T-helper 9 cell (primary cell): ENCODE data around the gene KMT5C.

Experiments used
- DNase-seq: peaks from one replicate; pipeline ENCODE4 v3.0.0-alpha.2; 2020

The KMT5C gene

GRCh38 chr19:55387736-55388497 lies 48.2 kb downstream of the KMT5C start:
- DNase-seq = no peak

GRCh38 chr19:55389386-55390317 lies 50.0 kb downstream of the KMT5C start:
- no peak for DNase-seq

DNA sequence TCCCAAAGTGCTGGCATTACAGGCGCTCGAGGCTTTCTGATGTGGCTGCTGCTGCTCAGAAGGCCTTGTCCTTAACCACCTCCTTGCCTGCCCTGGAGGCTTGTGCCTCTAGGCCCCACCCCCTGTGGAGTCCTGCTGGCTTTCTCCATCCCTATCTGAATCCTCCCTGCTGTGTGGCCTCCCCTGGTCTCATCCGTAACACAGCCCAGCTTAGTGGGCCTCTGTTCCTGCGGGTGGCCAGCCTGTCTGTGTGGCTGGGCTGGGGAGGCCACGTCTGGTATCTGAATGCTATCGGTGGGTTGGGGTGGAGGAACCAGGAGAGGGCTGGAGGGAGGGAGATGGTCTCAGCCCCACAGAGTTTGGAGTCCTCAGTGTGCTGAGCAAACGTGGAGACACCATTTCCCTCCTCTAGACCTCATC lies 50.8 kb downstream of the KMT5C start:
- no peak for DNase-seq

DNA sequence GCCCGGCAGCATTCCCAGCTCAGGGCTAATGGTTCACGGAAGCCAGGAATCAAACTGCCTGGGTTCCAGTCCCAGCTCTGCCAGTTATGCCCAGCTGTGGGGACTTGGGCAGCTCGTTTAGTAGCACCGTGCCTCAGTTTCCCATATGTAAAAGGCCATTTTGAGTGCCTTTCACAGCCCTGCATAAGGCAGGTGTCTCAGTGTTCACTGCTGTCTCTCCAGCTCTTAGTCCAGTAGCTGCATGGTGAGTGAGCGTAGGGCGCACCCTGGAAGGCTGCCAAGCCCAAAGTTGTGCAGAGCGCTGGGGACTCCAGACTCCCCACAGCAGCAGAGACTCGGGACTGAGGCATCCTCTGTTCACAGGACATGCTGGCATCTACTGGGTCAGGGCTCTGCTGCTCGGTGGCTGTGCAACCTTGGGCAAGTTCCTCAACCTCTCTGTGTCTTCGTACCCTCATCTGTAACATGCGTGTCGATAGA lies 51.6 kb downstream of the KMT5C start:
- no peak for DNase-seq

DNA sequence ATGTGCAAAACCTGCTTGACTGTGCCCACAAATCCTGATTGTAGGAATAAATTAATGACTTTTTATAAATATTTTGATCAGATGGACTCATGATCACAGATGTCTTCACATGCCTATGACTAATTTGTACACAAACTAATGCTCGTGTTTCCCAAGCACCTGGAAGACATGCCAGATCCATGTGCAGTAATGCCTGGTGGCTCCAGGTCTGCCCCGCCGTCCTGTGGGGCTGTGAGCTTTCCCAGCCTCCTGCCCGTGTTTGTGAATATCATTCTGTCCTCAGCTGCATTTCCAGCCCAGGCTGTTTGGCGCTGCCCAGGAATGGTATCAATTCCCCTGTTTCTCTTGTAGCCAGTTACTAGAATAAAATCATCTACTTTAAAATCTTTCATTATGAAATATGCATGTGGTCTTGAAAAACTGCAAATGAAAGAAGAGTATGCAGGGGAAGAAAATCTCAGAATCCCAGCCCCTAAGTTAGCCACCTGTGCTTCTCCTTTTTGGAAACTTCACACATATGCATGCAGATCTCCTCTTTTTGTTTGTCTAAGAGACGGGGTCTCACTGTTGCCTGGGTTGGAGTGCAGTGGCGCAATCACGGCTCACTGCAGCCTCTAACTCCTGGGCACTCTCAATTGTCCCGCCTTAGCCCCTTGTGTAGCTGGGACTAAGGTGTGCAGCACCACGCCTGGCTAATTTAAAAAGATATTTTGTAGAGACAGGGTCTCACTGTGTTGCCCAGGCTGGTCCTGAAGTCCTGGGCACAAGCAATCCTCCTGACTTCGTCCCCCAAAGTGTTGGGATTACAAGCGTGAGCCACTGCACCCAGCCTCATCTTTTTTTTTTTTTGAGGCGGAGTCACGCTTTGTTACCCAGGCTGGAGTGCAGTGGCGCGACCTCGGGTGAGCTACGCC lies 52.3 kb downstream of the KMT5C start:
- DNase-seq = no peak

GRCh38 chr19:55392820-55393761 lies 53.4 kb downstream of the KMT5C start:
- DNase-seq = no peak
